Fibroblast of pulmonary artery (primary cell): ENCODE measurements around the gene KCNK2.
A peak's percentile ranks its signal among the peaks of the same experiment; 100 is the strongest.

Source experiments
- DNase-seq: peaks from one replicate; pipeline ENCODE4 v3.0.0-alpha.2; 2010; ENCODE audit warnings: low read depth
- H3K4me3 ChIP-seq: replicated peaks from 2 replicates; pipeline ENCODE4 v1.5.1; 2011; ENCODE audit warnings: low read depth, mild to moderate bottlenecking, control low read depth, low read length, moderate library complexity
- TF ChIP-seq, protein P1 (sequence below): IDR thresholded peaks from 2 replicates; pipeline ENCODE4 v1.5.1; 2011; ENCODE audit warnings: mild to moderate bottlenecking, control low read depth, low read length, inconsistent platforms; ENCODE audit errors: missing control alignments

KCNK2 gene

DNA sequence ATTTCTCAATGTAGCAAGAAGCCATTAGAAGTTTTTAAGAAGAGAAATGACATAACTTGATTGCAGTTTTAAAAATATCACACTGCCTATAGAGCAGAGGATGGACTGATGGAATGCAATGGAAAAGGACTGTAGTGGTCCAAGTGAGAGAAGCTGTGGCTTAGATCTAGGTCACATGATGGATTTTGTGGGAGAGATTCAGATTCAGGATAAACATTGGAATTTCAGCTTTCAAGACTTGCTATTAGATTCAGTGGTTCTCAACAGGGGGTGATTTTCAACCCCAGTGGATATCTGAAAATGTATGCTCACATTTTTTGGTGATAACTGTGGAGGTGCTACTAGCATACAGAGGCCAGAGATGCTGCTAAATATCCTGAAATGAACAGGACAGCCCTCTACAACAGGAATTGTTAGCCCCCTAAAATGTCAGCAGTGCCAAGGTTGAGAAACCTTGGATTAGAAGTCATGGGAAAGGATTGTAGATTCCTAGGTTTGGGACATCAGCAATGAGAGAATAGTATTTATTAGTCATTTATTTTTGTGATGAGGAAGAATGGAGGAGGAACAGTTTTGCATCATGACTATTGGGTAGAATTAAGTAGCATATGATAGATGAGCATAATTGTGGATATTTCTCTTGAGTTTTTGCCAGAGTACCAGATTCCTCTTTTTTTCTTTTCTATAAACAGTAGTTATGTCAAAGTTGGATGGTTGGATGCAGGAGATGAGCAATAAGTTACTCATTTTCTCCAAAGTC is 30.1 kb upstream of the KCNK2 start:
- DNase-seq = peak; percentile 12
- no peak overlapping the region for H3K4me3 ChIP-seq
- TF ChIP-seq, protein P1, sequence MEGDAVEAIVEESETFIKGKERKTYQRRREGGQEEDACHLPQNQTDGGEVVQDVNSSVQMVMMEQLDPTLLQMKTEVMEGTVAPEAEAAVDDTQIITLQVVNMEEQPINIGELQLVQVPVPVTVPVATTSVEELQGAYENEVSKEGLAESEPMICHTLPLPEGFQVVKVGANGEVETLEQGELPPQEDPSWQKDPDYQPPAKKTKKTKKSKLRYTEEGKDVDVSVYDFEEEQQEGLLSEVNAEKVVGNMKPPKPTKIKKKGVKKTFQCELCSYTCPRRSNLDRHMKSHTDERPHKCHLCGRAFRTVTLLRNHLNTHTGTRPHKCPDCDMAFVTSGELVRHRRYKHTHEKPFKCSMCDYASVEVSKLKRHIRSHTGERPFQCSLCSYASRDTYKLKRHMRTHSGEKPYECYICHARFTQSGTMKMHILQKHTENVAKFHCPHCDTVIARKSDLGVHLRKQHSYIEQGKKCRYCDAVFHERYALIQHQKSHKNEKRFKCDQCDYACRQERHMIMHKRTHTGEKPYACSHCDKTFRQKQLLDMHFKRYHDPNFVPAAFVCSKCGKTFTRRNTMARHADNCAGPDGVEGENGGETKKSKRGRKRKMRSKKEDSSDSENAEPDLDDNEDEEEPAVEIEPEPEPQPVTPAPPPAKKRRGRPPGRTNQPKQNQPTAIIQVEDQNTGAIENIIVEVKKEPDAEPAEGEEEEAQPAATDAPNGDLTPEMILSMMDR = no peak

DNA sequence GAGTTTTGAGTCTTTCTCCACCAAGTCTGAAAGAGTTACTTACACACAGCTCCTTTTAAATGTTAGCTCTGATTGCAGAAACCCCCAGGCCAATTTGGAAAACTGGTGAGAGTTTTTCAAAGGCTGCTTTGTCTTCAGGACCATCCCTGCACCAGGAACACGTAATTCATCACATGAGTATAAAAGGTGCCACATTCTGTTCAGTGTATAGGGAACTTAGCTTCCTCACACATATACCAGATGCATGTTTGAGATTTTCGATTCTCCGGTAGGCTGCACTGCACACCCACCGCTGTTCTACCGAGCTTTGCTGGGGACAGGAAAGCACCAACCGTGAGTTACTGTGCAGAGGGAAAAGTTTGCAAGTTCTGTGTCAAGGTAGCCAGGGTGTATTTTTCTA is 28.3 kb upstream of the KCNK2 start:
- no peak overlapping the region for H3K4me3 ChIP-seq
- TF ChIP-seq, protein P1 = no peak
- DNase-seq = no peak

DNA sequence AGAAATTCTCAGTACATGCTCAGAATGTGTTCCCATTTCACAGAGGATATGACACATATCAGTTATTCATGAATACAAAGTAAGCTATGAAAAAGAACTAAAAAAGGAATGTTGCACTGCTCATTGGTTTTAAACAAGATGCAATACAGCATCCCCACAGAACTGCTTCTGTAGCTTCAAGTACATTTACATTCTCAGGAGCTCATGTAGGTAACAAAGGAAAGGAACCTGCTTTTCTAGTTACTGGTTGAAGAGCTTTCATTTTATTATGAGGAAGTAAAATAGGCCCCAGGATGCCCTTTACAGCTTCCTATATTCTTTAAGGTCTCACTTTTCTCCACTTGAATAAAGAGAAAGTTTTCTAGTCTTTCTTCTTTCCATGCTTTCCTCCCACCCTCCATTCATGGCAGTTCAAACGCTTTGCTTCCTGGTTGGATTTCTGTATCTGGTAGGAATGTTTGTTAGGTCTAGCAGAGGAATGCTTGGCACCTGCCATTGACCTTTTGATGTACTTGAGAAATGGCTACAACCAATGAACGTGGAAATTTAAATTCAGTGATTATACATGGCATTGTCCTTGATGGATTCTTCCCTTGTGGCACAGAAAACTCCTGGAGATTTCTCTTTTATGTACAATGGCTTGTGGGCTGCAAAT is 27.1 kb upstream of the KCNK2 start:
- no peak overlapping the region for H3K4me3 ChIP-seq
- TF ChIP-seq, protein P1 = no peak
- DNase-seq = no peak

DNA sequence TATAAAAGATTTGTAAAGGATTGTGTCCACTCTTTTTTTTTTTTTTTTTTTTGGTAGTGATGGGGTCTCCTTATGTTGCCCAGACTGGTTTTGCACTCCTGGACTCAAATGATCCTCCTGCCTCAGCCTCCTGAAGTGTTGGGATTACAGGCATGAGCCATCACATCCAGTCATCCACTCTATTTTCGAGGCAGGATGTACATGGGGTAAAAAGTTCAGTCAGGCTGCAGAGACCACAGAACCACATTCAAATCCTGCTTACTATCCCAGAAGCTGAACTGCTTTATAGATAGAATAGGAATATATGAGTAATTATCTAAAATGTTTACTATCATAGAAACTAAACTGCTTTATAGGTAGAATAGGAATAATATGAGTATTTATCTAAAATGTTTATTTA is 26.0 kb upstream of the KCNK2 start:
- TF ChIP-seq, protein P1 = no peak
- peak; percentile 10 for DNase-seq
- H3K4me3 ChIP-seq = no peak overlapping the region

DNA sequence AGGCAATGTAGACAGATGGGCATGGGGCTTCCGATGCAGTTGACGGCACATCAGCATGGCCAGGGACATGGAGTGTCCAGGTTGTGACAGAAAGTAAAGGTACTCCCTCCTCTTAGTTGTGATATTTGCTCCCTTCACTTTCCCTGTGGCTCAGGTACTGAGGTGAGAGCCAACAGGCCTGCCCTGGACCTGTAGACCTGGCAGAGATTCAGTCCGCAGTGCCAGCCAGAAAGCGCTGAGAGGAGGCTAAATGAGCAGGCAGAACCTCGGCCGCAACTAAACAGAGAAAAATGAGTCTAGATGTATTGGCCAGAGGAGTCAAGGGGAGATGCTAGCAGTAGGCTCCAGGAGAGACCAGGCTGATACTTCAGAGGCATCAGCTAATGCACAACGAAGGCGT is 22.6 kb upstream of the KCNK2 start:
- no peak for DNase-seq
- no peak overlapping the region for H3K4me3 ChIP-seq
- TF ChIP-seq, protein P1 = no peak

DNA sequence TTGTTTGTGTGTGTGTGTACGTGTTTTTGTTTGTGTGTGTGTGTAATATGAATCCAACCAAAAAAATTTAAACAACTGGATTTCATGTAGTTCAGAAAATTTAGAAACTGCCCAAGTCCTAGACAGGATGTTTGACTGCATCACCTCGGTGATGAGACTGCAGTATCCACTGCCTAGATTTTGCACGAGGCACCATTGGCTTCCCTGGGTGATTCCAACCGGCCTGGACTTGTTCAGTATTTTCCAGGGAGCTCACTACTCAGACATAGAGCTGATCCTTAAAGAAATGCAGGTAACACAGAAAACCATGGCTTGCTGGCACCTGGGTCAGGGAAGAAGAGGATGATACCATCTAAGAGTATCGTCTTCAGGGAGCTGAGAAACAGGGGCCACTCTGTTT is 18.2 kb upstream of the KCNK2 start:
- no peak for DNase-seq
- H3K4me3 ChIP-seq = no peak overlapping the region
- TF ChIP-seq, protein P1 = no peak

DNA sequence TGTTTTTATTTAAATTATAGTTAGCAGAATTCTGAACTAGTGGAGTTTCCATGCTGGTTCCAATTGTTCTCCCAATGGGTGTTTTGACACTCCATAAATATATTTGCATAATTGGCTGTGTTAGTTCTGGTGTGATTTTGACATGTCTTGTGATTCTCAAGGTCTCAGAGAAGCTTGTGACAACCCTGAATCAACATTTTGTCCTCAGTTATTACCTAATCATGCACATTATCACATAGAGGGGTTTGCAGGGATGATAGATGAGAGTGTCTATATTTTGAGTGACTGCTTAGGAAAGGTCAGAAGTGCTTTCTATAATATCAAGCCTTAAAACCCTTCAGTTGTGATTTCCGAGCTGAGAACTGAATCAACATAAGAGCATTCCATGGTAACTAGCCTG is 11.5 kb upstream of the KCNK2 start:
- no peak overlapping the region for H3K4me3 ChIP-seq
- TF ChIP-seq, protein P1 = no peak
- no peak for DNase-seq
